GDM1 (cell line): ENCODE results near the gene CHMP4B.

ENCODE experiments used
- DNase-seq: peaks from one replicate; lab custom pipeline; 2025; lab: John Stamatoyannopoulos, UW

Gene CHMP4B

DNA sequence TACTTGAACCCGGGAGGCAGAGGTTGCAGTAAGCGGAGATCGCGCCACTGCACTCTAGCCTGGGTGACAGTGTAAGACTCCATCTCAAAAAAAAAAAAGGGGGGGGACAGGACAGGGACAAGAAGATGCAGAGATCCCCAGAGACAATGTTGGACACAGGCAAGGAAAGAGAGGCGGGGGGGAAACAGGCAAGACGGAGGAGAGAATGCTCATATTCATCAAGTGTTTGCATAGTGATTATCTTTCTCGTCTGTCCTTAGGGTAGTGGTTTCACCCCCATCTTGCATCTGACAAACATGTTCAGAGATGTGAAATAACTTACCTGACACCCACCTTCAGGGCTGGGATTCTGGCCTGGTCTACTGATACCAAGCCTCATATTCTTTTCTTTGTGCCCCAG is 29.0 kb downstream of the CHMP4B start:
- no peak for DNase-seq

DNA sequence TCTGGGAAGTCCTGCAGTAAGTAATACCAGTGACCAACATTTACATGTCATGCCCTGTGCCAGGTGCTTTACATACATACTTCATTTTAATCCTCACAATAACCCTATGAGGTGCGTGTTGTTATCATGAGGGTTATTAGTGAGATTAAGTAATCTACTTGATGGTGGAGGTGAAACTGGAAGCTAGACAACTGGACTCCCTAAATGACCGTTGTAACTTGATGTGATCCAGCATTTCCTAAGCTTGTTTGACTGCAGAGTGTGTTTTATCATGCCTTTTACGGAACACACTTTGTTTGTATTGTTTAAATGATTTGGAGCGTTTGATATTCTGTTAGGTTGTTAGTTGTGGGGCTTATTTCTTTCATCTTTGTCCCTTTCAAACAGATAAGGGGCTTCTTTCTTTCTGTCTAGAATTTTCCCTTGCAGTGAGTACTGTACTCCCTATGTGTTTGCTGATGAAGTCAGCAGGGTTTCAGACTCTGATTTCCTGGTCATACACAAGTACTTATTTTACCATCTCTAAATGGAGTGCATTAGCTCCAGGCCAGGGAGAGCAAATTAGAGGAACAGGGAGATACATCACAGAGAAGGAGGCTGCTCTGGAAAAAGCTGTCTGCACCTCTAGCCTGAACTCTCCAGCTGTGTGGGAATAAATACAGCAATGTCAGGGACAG is 29.7 kb downstream of the CHMP4B start:
- no peak for DNase-seq

DNA sequence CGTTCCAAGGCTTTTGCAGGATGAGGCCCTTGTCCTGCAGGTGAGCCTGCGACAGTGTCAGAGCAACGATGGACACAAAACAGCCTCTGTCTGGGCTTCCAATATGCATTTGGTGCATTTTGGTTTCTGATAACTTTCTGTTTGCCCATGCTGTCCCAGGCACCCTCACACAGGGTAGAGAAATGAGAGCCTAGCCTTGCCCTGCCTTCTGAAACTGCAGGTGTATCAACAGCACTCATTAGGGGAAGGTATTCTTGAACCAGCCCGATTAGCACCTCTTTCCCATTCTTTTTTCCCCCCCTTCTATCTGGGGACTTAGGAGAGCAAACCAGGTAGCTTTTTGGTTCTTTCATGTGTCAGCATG is 30.3 kb downstream of the CHMP4B start:
- no peak for DNase-seq

DNA sequence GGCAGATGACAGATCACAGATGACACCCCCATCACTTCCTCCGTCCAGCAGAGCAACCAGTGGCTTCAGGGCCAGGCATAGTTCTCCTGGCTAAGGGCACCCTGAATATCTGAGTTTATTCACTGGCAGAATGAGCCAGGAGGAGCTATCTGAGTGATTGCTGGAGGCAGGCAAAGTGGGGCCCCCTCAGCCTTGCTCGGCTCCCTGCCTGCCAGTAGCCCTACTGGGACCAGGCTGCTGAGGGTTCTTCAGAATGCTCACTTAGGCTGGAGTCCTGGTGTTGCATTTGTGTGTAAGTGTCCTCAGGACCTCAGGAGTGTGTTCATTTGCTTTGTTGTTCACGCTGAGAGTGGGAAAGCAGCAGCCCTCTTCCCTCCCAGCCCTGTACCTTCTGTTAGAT is 31.2 kb downstream of the CHMP4B start:
- DNase-seq = no peak

DNA sequence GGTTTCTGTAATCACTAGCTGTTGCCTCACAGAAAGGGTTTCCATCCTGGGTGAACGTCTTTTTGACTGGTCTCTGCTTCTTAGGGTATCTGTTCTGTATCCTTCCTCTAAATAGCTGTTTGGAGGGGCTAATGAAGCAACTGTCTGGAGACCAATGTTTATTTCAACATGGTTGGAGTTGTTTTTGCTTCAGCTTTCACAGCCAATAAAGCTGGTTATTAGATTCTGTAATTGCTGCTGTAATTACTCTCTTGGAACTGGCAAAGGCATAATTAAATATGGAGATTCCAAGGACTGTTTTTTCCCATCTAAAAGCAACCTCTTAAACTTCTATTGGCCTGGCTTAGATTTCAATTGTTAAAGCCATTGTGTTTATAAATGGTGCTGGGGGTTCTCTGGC is 31.9 kb downstream of the CHMP4B start:
- no peak for DNase-seq

DNA sequence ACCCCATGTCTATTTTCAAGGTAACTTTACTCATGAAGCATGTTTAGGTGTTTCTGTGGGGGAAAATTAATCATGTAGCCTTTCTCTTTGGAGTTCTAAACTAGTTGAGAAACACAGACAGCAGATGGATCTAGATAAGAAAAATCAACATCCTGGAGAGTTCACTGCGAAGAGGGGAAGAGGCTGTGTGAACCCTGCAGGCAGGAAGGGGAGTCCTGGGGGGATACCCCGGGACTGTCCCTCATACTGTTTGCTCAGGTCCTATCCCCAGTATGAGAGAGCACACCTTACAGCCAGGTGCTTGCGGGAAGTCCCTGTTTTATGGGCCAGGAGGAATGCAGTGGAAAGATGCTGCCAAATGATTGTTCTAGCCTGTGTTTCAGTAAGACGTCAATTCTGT is 32.7 kb downstream of the CHMP4B start:
- no peak for DNase-seq

DNA sequence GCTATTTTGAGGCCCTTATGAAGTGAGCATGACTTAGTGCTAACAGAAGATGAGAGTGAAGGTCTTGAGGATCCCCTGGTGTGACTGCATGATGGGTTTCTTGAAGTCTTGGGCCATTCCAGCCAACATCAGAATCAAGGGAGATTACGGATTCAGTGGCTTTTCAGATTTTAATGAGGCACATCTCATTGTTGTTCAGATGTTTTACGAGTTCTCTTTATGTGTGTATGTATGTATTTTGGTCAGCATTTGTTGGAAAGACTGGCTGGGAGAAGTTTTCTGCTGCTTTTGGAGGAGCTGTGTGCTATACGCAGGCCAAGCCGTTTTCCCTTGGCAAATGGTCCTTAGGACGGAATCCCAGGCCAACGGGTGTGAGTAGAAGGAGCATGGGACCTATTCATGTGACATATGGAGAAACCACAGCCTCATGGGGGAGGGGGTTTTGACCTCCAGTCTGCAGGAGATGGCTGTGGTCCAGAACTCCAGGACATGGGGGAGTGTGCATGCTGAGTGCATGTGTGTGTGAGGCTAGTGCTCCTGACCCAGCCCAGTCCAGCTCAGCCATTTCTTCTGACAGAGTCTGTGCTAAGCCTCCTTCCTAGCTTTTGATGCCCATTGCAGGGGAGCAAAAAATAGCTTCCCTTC is 35.3 kb downstream of the CHMP4B start:
- DNase-seq = no peak

DNA sequence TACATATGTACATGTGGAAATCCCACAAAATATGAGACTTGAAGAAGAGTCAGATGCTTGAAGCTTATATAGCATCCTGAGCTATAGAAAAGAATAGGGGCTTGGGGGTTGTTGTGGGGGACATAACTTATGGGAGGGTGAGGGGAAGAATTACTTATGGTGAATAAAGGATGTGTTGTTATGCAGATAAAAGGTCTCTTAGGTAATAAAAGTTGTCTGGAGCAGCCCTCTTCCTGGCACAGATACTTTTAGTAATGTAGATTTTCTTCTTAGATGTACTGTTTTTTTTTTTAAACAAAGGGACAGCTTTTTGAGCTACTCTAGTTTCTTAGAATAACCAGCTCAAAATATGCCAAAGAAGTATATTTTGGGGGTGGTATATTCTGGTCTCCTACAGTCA is 35.9 kb downstream of the CHMP4B start:
- DNase-seq = no peak

DNA sequence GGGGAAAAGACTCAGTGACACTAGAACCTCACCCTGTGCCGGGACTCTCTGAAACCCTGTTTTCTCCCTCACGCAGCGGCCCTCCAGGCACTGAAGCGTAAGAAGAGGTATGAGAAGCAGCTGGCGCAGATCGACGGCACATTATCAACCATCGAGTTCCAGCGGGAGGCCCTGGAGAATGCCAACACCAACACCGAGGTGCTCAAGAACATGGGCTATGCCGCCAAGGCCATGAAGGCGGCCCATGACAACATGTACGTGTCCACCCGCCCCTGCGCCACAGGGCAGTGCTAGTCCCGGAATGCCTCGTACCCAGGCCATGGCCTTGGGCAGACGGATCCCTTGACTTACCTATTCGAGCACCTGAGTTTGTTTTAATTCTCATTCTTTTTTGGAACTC is 37.2 kb downstream of the CHMP4B start:
- DNase-seq = no peak

DNA sequence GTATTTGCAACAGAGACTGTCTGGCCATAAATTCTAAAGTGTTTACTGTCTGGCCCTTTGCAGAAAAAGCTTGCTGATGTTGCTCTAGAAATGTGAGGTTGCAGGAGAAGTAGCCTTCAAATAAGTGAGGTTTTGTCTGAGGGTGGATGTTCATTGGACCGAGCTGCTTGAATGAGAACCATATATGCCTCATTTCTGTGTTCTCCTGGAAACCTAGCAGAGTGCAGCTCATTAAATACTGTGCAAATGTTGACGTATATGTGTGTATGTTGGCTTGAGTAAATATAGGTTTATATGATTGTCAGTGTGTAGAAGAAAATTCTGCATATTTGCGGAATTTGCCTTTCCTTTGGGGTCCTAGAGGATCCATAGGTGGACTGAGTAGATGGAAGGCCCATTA is 39.0 kb downstream of the CHMP4B start:
- no peak for DNase-seq

DNA sequence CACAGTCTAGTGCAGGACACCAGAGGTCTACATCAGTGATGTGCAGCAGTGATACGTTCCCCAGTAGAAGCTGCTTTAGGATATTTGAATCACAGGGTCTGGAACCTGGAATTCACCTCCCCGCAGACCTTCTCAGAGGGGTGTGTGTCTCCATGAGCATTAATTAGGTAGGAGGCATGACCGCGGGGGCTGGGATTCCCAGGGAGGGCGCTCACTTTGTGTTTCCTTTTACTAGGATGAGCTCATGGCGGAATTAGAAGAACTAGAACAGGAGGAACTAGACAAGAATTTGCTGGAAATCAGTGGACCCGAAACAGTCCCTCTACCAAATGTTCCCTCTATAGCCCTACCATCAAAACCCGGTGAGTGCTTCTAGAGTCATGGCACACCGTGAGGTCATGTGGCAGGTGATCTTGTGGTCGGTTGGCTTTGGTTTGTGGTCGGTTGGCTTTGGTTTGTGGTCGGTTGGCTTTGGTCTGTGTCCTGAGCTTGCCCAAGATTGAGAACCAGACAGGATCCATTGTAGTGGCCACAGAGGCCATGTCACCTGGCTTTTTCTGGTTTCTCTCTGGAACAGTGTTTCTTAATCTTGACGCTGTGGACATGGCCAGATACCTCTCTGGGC is 40.8 kb downstream of the CHMP4B start:
- DNase-seq = no peak

DNA sequence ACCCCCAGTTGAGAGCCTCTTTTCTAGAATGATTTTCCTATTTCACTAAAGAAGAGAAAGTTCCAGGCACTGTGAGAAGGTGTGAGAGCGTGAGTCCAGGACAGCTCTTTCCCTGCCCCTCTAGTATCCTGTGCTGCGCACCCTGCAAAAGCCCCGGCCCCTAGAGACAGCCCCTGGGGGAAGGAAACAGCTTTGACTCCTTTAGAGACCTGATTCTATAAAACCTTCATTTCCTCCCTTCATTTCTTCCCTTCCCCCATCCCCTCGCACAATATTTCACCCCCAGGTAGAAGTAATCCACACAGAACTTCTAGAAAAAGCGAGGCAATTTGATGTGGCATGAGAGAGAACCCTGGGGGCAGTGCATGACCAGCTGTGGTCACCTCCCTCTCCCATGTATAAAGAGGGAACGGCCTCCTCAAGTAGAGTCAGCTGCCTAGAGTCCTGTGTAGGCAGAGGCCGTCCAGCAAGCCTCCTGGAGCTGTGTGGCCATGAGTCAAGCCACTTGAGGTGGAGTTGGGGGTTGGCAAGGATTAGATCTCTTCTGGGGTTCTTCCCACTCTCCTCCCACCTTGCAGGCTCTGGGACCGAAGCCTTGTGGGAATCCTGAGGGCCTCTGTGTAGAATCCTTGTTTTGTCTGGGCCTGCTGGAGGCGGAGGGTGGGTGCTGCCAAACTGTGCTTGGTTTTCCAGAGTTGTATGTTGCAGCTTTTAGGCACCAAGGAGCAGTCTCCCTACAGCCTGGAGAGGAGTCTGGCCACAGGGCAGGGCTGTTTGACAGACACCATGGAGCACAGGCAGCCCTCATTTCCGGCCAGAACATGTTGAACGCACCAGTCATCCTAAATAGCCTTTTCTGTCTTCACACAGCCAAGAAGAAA is 41.7 kb downstream of the CHMP4B start:
- no peak for DNase-seq

DNA sequence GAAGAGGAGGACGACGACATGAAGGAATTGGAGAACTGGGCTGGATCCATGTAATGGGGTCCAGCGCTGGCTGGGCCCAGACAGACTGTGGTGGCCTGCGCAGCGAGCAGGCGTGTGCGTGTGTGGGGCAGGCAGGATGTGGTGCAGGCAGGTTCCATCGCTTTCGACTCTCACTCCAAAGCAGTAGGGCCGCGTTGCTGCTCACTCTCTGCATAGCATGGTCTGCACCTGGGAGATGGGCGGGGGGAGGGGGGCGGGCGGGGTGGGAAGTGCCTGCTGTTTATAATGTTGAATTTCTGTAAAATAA is 42.3 kb downstream of the CHMP4B start:
- DNase-seq = no peak

DNA sequence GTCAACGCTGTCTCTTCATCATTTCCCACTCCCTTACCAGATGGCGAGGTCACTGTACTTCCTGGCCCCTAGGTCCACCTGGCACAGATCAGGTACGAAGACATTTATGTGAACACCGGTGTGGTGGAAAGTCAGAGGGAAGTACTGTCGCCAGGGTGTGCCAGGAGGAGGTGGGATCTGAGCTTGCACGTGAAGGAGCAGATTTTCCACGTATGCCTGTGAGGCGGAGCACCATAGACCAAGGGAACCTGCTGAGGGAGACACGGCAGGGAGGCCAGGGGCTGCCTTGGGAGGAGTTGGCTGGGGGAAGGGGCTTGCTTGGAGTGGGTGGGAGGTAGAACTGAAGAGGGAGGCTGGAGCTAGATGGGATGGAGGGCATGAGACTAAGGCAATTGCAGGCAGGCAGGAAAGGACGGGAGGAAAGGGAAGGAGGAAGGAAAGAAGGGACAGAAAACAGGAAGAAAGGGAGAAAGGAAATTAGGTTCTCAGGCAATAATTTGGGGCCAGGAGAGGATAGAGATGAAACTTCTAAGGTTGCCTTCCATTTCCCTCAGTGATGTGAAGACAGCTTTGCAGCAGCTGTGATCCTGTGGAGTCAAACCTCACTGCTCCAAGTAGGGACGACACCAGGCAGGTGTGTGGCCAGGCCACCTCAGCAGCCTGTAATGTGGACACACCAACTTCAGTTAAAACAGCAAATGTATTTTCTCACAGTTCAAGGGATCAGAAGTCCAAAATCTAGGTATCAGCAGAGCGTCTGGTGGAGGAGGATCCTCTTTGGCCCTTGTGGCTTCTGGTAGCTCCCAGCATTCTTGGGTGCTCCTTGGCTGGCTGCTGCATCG is 46.8 kb downstream of the CHMP4B start:
- no peak for DNase-seq

DNA sequence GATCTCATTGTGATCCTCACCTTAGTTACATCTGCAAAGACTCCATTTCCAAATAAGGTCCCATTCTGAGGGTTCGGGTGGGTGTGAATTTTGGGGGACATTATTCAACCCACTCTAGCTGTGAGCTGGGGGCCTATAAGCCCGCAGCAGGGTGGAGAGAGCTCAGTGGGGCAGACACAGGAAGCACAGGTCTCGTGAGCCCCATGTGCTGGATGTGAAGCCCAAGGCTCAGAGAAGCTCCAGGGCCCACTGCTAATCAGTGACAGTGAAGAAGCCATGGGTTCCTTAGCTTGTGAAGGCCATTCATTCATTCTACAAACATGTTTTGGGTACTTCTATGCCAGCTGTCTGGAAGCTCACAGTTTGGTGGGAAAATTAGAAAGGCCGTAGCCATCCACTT is 47.5 kb downstream of the CHMP4B start:
- DNase-seq = no peak

DNA sequence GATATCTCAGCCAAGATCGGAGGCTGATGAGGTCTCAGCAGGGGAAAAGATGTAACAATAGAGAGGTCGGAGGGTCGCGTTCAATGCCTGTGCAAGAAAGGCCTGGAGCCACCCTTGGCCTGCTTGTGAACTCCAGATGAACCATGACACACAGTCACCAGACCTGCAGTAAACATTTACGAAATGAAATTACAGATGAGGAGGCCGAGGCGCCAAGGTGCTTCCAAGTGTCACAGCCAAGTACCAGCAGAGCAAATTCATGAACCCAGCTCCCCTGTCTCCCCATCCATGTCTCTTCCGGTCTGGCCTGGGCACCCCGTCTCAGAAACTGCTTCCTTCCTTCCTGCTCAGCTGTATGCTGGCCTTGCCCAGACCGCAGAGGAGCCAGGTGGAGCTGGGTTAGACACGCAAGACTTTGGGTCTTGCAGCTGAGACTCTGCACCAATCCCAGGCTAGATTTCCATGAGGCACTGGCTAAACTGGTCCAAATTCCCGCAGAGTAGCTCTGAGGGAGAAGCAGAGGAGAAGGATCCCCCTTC is 48.1 kb downstream of the CHMP4B start:
- no peak for DNase-seq

DNA sequence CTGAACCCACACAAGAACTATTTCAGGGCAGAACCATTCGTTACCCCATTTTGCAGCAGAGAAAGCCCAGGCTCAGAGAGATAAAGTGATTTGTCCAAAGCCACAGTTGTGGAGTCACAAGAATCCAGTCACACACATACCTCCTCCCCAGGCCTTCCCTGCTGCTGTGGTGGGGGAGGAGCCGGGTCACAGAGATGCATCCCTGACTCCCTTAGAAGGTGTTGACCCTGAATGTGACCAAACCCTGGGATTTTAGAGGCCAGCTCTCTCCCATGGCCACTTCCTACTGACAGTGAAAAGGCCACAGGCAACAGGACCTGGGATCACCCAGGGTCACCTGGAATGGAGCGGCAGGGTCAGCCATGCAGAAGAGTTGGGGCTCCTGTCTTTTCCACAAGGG is 48.6 kb downstream of the CHMP4B start:
- no peak for DNase-seq

DNA sequence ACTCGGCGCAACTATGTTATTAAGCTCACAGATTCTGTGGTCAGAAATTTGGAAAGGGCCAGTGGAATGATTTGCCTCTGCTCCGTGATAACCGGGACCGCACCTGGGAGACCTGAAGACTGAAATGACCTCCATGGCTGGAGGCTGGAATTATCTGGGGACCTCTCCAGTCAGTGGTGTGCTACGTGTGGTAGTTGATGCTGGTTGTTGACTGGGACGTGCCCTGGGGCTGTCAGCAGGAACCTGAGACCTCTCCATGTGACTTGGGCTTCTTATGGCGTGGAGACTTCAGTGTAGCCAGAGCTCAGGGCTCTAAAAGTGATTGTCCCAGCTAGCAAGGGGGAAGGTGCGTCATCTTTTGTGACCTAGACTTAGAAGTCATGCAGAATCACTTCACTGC is 50.3 kb downstream of the CHMP4B start:
- DNase-seq = no peak

DNA sequence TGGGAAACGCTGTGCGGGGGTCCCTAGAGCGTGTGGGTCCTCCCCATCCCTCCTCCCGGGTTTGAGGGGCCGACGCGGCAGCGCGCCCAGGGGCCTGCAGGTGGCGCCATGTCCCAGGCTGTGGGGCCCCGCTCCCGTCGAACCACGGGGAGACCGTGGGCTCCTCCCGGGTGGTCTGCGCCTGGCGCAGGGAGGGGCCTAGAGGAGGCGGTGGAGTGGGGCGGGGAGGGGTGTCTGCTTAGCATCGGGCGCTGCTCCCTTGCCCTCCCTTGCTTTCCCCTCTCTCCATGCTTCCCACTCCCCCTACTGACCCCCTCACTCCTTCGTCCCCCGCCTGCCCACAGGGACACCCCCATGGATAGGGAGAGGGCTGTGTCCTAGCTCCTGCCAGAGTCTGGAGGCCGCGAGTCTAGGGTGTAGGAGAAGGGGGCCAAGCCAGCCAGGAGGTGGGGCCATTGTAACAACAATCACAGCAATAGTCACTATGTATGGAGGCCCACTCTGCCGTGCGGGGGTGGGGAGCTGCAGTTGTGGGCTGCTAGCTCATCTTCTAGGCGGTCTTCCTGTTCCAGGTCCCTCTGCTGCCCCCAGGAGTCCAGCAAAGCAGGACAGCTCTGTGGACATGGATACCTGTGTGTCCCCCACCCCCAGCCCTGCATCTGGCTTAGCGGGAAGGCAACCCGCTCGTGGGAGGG is 51.7 kb downstream of the CHMP4B start:
- DNase-seq = no peak

DNA sequence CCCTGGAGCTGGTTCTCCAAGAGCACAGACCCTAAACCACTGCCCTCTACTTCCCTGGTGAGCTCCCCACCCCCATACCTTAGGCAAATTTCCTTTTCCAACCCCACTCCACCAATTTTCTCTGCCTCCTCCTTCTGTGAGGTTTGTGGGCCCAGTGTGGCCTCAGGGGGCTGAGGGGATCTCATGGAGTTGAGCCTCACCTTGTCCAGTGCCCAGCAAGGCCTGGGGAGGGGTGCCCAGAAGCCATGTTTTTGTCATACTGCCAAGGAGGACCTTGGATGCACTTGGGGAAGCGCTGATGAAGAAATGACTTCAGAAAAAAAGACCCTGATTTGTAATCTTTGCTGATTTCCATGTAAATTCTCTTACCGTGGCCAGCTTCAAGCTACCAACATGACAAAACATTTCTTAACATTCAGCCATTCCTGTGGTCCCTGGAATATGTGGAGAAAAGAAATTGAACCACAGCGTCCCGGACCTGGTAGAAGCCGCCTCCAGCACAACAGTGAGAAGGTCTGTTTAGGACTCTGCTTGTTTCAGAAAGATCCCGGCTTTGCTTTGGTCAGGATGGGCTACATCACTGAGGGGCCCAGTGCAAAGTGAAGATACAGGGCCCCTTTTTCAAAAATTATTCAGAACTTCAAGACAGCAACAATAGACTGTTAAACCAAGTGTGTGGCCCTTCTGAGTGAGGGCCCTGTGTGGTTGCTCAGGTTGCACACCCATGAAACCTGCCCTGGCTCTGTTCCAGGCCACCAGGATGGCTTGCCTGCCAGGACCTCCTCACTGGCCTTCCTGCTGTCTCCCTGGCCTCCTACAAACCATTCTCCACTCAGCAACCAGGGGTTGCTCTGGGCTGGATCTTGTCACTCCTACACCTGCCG is 52.5 kb downstream of the CHMP4B start:
- no peak for DNase-seq
